ENCODE measurements around the gene CCDC87. TPM values are rescaled to one million over a fixed set of nuclear protein-coding genes. Genes with fewer than 3 reads are reported as not detected.
"Not testable (repeated sequence)": the region's sequence is repeated elsewhere in the genome, so short reads cannot be mapped to it uniquely, and the experiment has no call there.

Gene CCDC87
- total RNA-seq, 1 donor, result 0.21 TPM

- H3K27me3 ChIP-seq (ENCODE audit: insufficient read depth, low read length), result no peaks in the 10 kb centered on the region
- H3K9me3 ChIP-seq (ENCODE audit: low read depth, low read length), result no peaks in the 10 kb centered on the region
- H3K4me3 ChIP-seq (ENCODE audit: low read length), result no peak overlapping the region
- peaks cover 3% of the 10 kb centered on the region for H3K4me1 ChIP-seq (ENCODE audit: insufficient read depth, low read length)
Observed at GRCh38 chr11:66559142-66559865, 33.6 kb downstream of the CCDC87 start.

- Histone ChIP-seq H3K4me3 (ENCODE audit: low read length) (no peak overlapping the region), H3K9me3 (ENCODE audit: low read depth, low read length) (no peaks in the 10 kb centered on the region), H3K4me1 (ENCODE audit: insufficient read depth, low read length) (peaks cover 3% of the 10 kb centered on the region)
Observed at GRCh38 chr11:66557733-66558326, 35.0 kb downstream of the CCDC87 start.

GRCh38 chr11:66556086-66556485, 36.8 kb downstream of the CCDC87 start:
- Histone ChIP-seq H3K27me3 (ENCODE audit: insufficient read depth, low read length) (no peaks in the 10 kb centered on the region), H3K9me3 (ENCODE audit: low read depth, low read length) (no peaks in the 10 kb centered on the region), H3K4me1 (ENCODE audit: insufficient read depth, low read length) (peaks cover 3% of the 10 kb centered on the region), H3K4me3 (ENCODE audit: low read length) (no peak overlapping the region)

More at GRCh38 chr11:66557733-66558326, 35.0 kb downstream of the CCDC87 start:
- no peaks in the 10 kb centered on the region for H3K27me3 ChIP-seq (ENCODE audit: insufficient read depth, low read length)

- H3K4me3 ChIP-seq (ENCODE audit: low read length), result no peak overlapping the region
- H3K27me3 ChIP-seq (ENCODE audit: insufficient read depth, low read length), result no peaks in the 10 kb centered on the region
- no peaks in the 10 kb centered on the region for H3K9me3 ChIP-seq (ENCODE audit: low read depth, low read length)
- peaks cover 3% of the 10 kb centered on the region for H3K4me1 ChIP-seq (ENCODE audit: insufficient read depth, low read length)
Observed at GRCh38 chr11:66555416-66555815, 37.4 kb downstream of the CCDC87 start.

- Histone ChIP-seq H3K9me3 (ENCODE audit: low read depth, low read length) (no peaks in the 10 kb centered on the region), H3K4me1 (ENCODE audit: insufficient read depth, low read length) (peaks cover 3% of the 10 kb centered on the region), H3K4me3 (ENCODE audit: low read length) (no peak overlapping the region), H3K27me3 (ENCODE audit: insufficient read depth, low read length) (no peaks in the 10 kb centered on the region)
Observed at GRCh38 chr11:66554602-66555001, 38.3 kb downstream of the CCDC87 start.

- no peaks in the 10 kb centered on the region for H3K27me3 ChIP-seq (ENCODE audit: insufficient read depth, low read length)
- peaks cover 5% of the 10 kb centered on the region for H3K4me1 ChIP-seq (ENCODE audit: insufficient read depth, low read length)
- H3K4me3 ChIP-seq (ENCODE audit: low read length), result no peak overlapping the region
- H3K9me3 ChIP-seq (ENCODE audit: low read depth, low read length), result no peaks in the 10 kb centered on the region
Observed at GRCh38 chr11:66550887-66551286, 42.0 kb downstream of the CCDC87 start.

GRCh38 chr11:66549696-66550095, 43.2 kb downstream of the CCDC87 start:
- no peak overlapping the region for H3K4me3 ChIP-seq (ENCODE audit: low read length)
- H3K27me3 ChIP-seq (ENCODE audit: insufficient read depth, low read length), result no peaks in the 10 kb centered on the region
- H3K4me1 ChIP-seq (ENCODE audit: insufficient read depth, low read length), result peaks cover 13% of the 10 kb centered on the region
- no peaks in the 10 kb centered on the region for H3K9me3 ChIP-seq (ENCODE audit: low read depth, low read length)

- Histone ChIP-seq H3K4me1 (ENCODE audit: insufficient read depth, low read length) (peaks cover 20% of the 10 kb centered on the region), H3K27me3 (ENCODE audit: insufficient read depth, low read length) (no peaks in the 10 kb centered on the region), H3K9me3 (ENCODE audit: low read depth, low read length) (no peaks in the 10 kb centered on the region), H3K4me3 (ENCODE audit: low read length) (no peak overlapping the region)
Observed at GRCh38 chr11:66548774-66549630, 43.9 kb downstream of the CCDC87 start.

- Histone ChIP-seq H3K4me1 (ENCODE audit: insufficient read depth, low read length) (peaks cover 30% of the 10 kb centered on the region), H3K4me3 (ENCODE audit: low read length) (no peak overlapping the region), H3K27me3 (ENCODE audit: insufficient read depth, low read length) (no peaks in the 10 kb centered on the region), H3K9me3 (ENCODE audit: low read depth, low read length) (no peaks in the 10 kb centered on the region)
Observed at GRCh38 chr11:66548041-66548440, 44.8 kb downstream of the CCDC87 start.

GRCh38 chr11:66547662-66548009, 45.2 kb downstream of the CCDC87 start:
- no peaks in the 10 kb centered on the region for H3K9me3 ChIP-seq (ENCODE audit: low read depth, low read length)
- H3K27me3 ChIP-seq (ENCODE audit: insufficient read depth, low read length), result no peaks in the 10 kb centered on the region

GRCh38 chr11:66546966-66547661, 45.7 kb downstream of the CCDC87 start:
- H3K9me3 ChIP-seq (ENCODE audit: low read depth, low read length), result no peaks in the 10 kb centered on the region
- no peaks in the 10 kb centered on the region for H3K27me3 ChIP-seq (ENCODE audit: insufficient read depth, low read length)
- H3K4me3 ChIP-seq (ENCODE audit: low read length), result no peak overlapping the region
- peaks cover 35% of the 10 kb centered on the region for H3K4me1 ChIP-seq (ENCODE audit: insufficient read depth, low read length)

More at GRCh38 chr11:66547662-66548009, 45.2 kb downstream of the CCDC87 start:
- Histone ChIP-seq H3K4me1 (ENCODE audit: insufficient read depth, low read length) (peaks cover 32% of the 10 kb centered on the region), H3K4me3 (ENCODE audit: low read length) (no peak overlapping the region)

- no peaks in the 10 kb centered on the region for H3K9me3 ChIP-seq (ENCODE audit: low read depth, low read length)
- no peaks in the 10 kb centered on the region for H3K27me3 ChIP-seq (ENCODE audit: insufficient read depth, low read length)
- H3K4me3 ChIP-seq (ENCODE audit: low read length), result peak within 1 kb of the TSS; percentile 75
- peaks cover 35% of the 10 kb centered on the region for H3K4me1 ChIP-seq (ENCODE audit: insufficient read depth, low read length)
Observed at GRCh38 chr11:66546368-66546965, 46.4 kb downstream of the CCDC87 start, which contains the start of gene ACTN3. Gene ACTN3, plus strand, starts transcription at chr11:66546903. Its CDS starts 35 bp downstream, at chr11:66546938.

- H3K4me3 ChIP-seq (ENCODE audit: low read length), result peak within 1 kb of the TSS; percentile 75
- H3K27me3 ChIP-seq (ENCODE audit: insufficient read depth, low read length), result no peaks in the 10 kb centered on the region
- peaks cover 35% of the 10 kb centered on the region for H3K4me1 ChIP-seq (ENCODE audit: insufficient read depth, low read length)
- H3K9me3 ChIP-seq (ENCODE audit: low read depth, low read length), result no peaks in the 10 kb centered on the region
Observed at GRCh38 chr11:66545701-66546367, 47.0 kb downstream of the CCDC87 start, which contains the start of gene ZDHHC24. Gene ZDHHC24, minus strand, starts transcription at chr11:66546048. Its CDS starts 45 bp downstream, at chr11:66546003.

GRCh38 chr11:66544952-66545351, 47.9 kb downstream of the CCDC87 start:
- peaks cover 35% of the 10 kb centered on the region for H3K4me1 ChIP-seq (ENCODE audit: insufficient read depth, low read length)
- H3K9me3 ChIP-seq (ENCODE audit: low read depth, low read length); H3K27me3 ChIP-seq (ENCODE audit: insufficient read depth, low read length): not testable (repeated sequence)
- peak overlapping the region; percentile 75 for H3K4me3 ChIP-seq (ENCODE audit: low read length)

Data from mononuclear cell (primary cell).